HG03103 (cell line): ENCODE measurements around the gene DIP2C.
"Not testable (repeated sequence)": the region's sequence is repeated elsewhere in the genome, so short reads cannot be mapped to it uniquely, and the experiment has no call there.

Experiments
- ATAC-seq: cut with Tn5 transposase; IDR thresholded peaks from one replicate; pipeline ENCODE4 v1.9.1; 2021; ENCODE audit warnings: low read depth; ENCODE audit not compliant: unreplicated experiment

Gene DIP2C

DNA sequence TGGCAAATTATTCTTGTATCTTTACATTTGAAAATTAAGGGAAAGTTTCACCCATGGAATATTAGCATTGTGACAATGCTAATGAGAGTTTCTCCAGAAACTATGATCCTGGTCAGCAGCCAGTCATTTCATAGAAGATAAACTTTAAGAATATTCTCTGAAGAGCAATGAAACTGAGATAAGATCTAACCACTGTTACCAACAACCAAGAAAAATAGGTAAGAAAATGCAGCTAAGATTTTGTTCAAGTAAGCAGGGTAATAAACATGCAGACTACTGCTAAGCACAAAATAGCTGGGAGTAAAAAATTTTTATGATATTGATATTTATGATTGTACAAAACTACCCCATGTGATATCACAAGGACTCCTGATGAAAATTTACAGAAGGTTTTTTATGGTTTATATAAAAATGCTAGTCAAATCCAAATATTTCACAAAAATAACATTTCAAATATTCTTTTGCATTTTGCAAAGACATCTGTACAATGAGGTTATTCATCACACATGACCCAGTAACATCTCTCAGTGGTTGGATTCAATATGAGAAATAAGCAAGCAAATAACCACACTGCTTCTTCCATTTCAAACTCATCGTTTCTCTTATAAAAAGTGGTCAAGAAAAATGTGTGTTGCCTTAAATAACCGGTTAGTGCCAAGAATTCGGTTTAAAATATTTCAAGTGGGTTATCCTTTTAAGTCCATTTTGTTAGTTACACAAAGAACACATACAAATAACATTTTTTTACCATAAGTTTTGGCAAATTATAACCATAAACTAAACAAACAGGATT lies 251.6 kb downstream of the DIP2C start:
- no peak for ATAC-seq

- no peak for ATAC-seq
Measured at GRCh38 chr10:436911-437665, 252.4 kb downstream of the DIP2C start.

GRCh38 chr10:436013-436697 lies 253.3 kb downstream of the DIP2C start:
- ATAC-seq, result no peak

DNA sequence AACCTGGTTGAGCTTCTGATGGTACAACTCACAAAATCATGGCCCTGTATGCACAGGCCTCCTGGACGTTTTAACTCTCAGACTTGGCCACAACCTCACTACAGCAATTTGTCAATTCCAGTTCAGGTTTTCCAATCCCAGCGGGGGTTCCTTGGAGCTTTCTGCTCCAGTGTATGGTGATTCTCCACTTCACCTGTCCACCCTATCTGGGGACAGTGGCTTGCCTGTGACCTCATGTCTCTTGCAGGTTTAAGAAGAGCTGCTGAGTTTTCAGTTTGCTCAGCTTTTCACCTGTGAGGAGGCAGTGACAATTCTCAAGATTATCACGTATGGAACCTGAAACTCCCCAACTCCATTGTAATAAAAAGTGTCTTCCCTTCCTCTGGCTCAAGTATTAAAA lies 254.1 kb downstream of the DIP2C start:
- ATAC-seq, result no peak

GRCh38 chr10:429696-430095 lies 259.8 kb downstream of the DIP2C start:
- no peak for ATAC-seq

- no peak for ATAC-seq
Measured at GRCh38 chr10:427761-428519, 261.5 kb downstream of the DIP2C start.

- not testable (repeated sequence) for ATAC-seq
Measured at GRCh38 chr10:425365-425764, 264.1 kb downstream of the DIP2C start.

- not testable (repeated sequence) for ATAC-seq
Measured at GRCh38 chr10:424724-425123, 264.7 kb downstream of the DIP2C start.

- no peak for ATAC-seq
Measured at GRCh38 chr10:423178-423577, 266.3 kb downstream of the DIP2C start.

GRCh38 chr10:422675-423074 lies 266.8 kb downstream of the DIP2C start:
- ATAC-seq, result no peak

GRCh38 chr10:422241-422640 lies 267.2 kb downstream of the DIP2C start:
- no peak for ATAC-seq

GRCh38 chr10:421170-421569 lies 268.3 kb downstream of the DIP2C start:
- ATAC-seq, result no peak

- ATAC-seq, result no peak
Measured at GRCh38 chr10:420154-421121, 269.0 kb downstream of the DIP2C start.

DNA sequence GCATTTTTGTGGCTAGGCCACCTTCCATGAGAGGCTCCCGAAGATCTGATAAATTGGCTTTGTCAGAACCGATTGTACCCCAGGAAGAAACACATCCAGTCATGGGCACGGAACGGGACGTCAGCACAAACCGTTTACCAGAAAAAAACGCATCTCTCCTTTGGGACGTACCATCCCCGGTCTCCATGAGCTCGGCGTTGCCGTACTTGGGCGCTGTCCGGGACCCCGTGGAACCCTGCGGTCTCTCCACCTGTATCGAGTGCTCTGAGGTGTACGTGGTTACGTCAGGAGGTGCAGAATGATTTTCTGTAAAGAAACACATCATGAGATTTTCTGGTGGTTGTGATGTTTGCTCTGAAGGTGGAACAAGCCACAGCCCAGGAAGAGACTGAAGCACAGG lies 270.6 kb downstream of the DIP2C start:
- no peak for ATAC-seq

- no peak for ATAC-seq
Measured at GRCh38 chr10:418226-418625, 271.2 kb downstream of the DIP2C start.

- no peak for ATAC-seq
Measured at GRCh38 chr10:416091-416515, 273.4 kb downstream of the DIP2C start.

- ATAC-seq, result no peak
Measured at GRCh38 chr10:413662-414071, 275.8 kb downstream of the DIP2C start.

- ATAC-seq, result no peak
Measured at GRCh38 chr10:412109-412508, 277.4 kb downstream of the DIP2C start.

- ATAC-seq, result no peak
Measured at GRCh38 chr10:411603-412002, 277.9 kb downstream of the DIP2C start.
